Kidney (tissue), 14 donors: ENCODE data around the gene GABBR2. TPM values are rescaled to one million over a fixed set of nuclear protein-coding genes. Genes with fewer than 3 reads are reported as not detected.

Source experiments
- DNase-seq, 5 donors: peaks; one replicate each; pipeline ENCODE4 v3.0.0-alpha.2; 2013 to 2020
- FAIRE-seq: peaks from 2 replicates; lab custom pipeline; 2012; peaks lifted over from hg19 to GRCh38; lab: Jason Lieb, UNC
- H3K27ac ChIP-seq, 2 donors: one replicate each; pipeline ENCODE4 v1.7.0; 2013; ENCODE audit warnings: low read depth in 2 of 2, low read length in 2 of 2, inconsistent platforms in 1 of 2
- H3K27me3 ChIP-seq: one replicate; pipeline ENCODE4 v1.7.1; 2013; ENCODE audit warnings: low read length, inconsistent platforms; ENCODE audit not compliant: control insufficient read depth, insufficient read depth
- H3K36me3 ChIP-seq, 3 donors: one replicate each; pipeline versions ENCODE4 v1.7.0 to v1.7.1; 2013; ENCODE audit warnings: low read length in 3 of 3, control low read depth in 1 of 3, inconsistent platforms in 1 of 3; ENCODE audit not compliant: insufficient read depth in 3 of 3, control insufficient read depth in 2 of 3
- H3K4me1 ChIP-seq, 3 donors: one replicate each; pipeline versions ENCODE4 v1.7.0 to v1.7.1; 2013; ENCODE audit warnings: low read length in 3 of 3, inconsistent platforms in 1 of 3, low read depth in 1 of 3; ENCODE audit not compliant: control insufficient read depth in 2 of 3, insufficient read depth in 2 of 3
- H3K4me3 ChIP-seq, 3 donors: one replicate each; pipeline versions ENCODE4 v1.7.0 to v1.8.1; 2013; ENCODE audit warnings: low read length in 3 of 3, control low read depth in 1 of 3, inconsistent platforms in 1 of 3
- H3K9ac ChIP-seq, 3 donors: one replicate each; pipeline versions ENCODE4 v1.7.0 to v1.7.1; 2013; ENCODE audit warnings: low read length in 3 of 3, control low read depth in 1 of 3, inconsistent platforms in 1 of 3
- H3K9me3 ChIP-seq, 3 donors: one replicate each; pipeline versions ENCODE4 v1.7.0 to v1.7.1; 2013; ENCODE audit warnings: low read length in 3 of 3, control low read depth in 1 of 3, inconsistent platforms in 1 of 3; ENCODE audit not compliant: control insufficient read depth in 2 of 3, insufficient read depth in 1 of 3
- CTCF ChIP-seq: IDR thresholded peaks from 3 replicates; pipeline ENCODE4 v1.5.1; 2012; ENCODE audit warnings: mild to moderate bottlenecking, moderate library complexity, borderline replicate concordance; ENCODE audit not compliant: insufficient read depth; ENCODE audit errors: extremely low read depth
- intact Hi-C: fragments of 100-400 bp; cut with DNase I; formaldehyde crosslinking; loops from one replicate; pipeline ENCODE4 v1.11.1; 2022
- polyA plus RNA-seq: library from polyadenylated mRNA; stranded (reverse); fragments of 350-450 nt; fragmentation: Illumina TruSeq; extraction: RNeasy Lipid Tissue Mini Kit (QIAGEN cat#74804); gene quantifications from one replicate; pipeline ENCODE4 v1.2.3, GENCODE V29; 2014; ENCODE audit warnings: low read depth, low replicate concordance; ENCODE audit not compliant: insufficient read depth
- total RNA-seq: library from RNA; stranded (reverse); fragmentation: NEBNext Ultra II Directional; extraction: Animal tissue kit (Norgen Biotek cat#: 25700); gene quantifications from one replicate; pipeline ENCODE4 v1.2.1, GENCODE V29; 2021
- donor health status: control.
- donor health status: control.
- donor health status: control.
- donor health status: control.
- donor health status: control.
- donor health status: DM: yes; HTN: yes; CAD: no.
- donor health status: Normal renal cell carcinoma (clear cell type).

GABBR2 gene
- total and polyA plus RNA-seq, 2 donors from 2014 or later, result 0.06 TPM; not detected in 1

GRCh38 chr9:98323051-98323830 lies 385.5 kb downstream of the GABBR2 start:
- Histone ChIP-seq H3K9ac (no peak overlapping the region), H3K27me3 (no peaks in the 10 kb centered on the region), H3K4me3 (no peak overlapping the region), H3K36me3 (no peaks in the 10 kb centered on the region), H3K9me3 (no peaks in the 10 kb centered on the region), H3K27ac (no peak overlapping the region), H3K4me1 (no peaks in the 10 kb centered on the region)
- TF ChIP-seq CTCF, result no peak
- no peak for FAIRE-seq
- intact Hi-C loops, result no loop called here
- peak in 1 of 5 donors; percentile 53 for DNase-seq

GRCh38 chr9:98321269-98321668 lies 387.5 kb downstream of the GABBR2 start:
- H3K9ac ChIP-seq, result no peak overlapping the region
- intact Hi-C loops, result no loop called here
- no peaks in the 10 kb centered on the region for H3K27me3 ChIP-seq
- H3K4me1 ChIP-seq, result no peaks in the 10 kb centered on the region
- FAIRE-seq (no peak), DNase-seq (peak in 1 of 5 donors; percentile 44)
- no peak overlapping the region for H3K27ac ChIP-seq
- no peak for TF ChIP-seq CTCF
- no peaks in the 10 kb centered on the region for H3K9me3 ChIP-seq
- H3K4me3 ChIP-seq, result no peak overlapping the region
- no peaks in the 10 kb centered on the region for H3K36me3 ChIP-seq

- no peak overlapping the region for H3K27ac ChIP-seq
- intact Hi-C loops, result loop anchor here (5.0 kb wide), 1 partner anchor 458 kb away; no protein-coding TSS in a partner anchor
- DNase-seq (peak in 1 of 5 donors; percentile 20), FAIRE-seq (no peak)
- no peak for TF ChIP-seq CTCF
- H3K27me3 ChIP-seq, result no peaks in the 10 kb centered on the region
- H3K4me1 ChIP-seq, result no peaks in the 10 kb centered on the region
- no peaks in the 10 kb centered on the region for H3K36me3 ChIP-seq
- no peaks in the 10 kb centered on the region for H3K9me3 ChIP-seq
- no peak overlapping the region for H3K4me3 ChIP-seq
- no peak overlapping the region for H3K9ac ChIP-seq
These were observed 389.8 kb downstream of the GABBR2 start for GRCh38 chr9:98318834-98319478.
